HuH-7.5 (cell line): ENCODE results near the gene SHC2.

Experiments used
- DNase-seq: peaks from one replicate; pipeline ENCODE4 v3.0.0; 2011; ENCODE audit warnings: low spot score

The SHC2 gene

GRCh38 chr19:460877-461720 is at the start of gene SHC2:
Gene SHC2, minus strand, starts transcription at chr19:461033. Its CDS starts 37 bp downstream, at chr19:460996.
- DNase-seq: peak; percentile 88

- DNase-seq: no peak
These were observed 47.6 kb upstream of the SHC2 start for GRCh38 chr19:508204-509150.

GRCh38 chr19:507286-508203 is 46.7 kb upstream of the SHC2 start, which contains the start of gene TPGS1:
Gene TPGS1, plus strand, starts transcription at chr19:507497. Its CDS starts 10 bp downstream, at chr19:507507.
- peak; percentile 96 for DNase-seq

- DNase-seq: peak; percentile 100
These were observed 45.8 kb upstream of the SHC2 start for GRCh38 chr19:506404-507285.

- no peak for DNase-seq
These were observed 43.8 kb upstream of the SHC2 start for GRCh38 chr19:504616-505015.

GRCh38 chr19:501646-502045 is 40.8 kb upstream of the SHC2 start:
- no peak for DNase-seq

GRCh38 chr19:498977-499623 is 38.3 kb upstream of the SHC2 start:
- DNase-seq: no peak

- no peak for DNase-seq
These were observed 37.7 kb upstream of the SHC2 start for GRCh38 chr19:498511-498891.

GRCh38 chr19:497869-498510 is 37.2 kb upstream of the SHC2 start:
- DNase-seq: peak; percentile 34

- DNase-seq: peak; percentile 38
These were observed 36.6 kb upstream of the SHC2 start for GRCh38 chr19:497491-497868.

GRCh38 chr19:496986-497385 is 36.2 kb upstream of the SHC2 start:
- no peak for DNase-seq

- DNase-seq: no peak
These were observed 35.4 kb upstream of the SHC2 start, which contains the start of gene MADCAM1 for GRCh38 chr19:496112-496665. Gene MADCAM1, plus strand, starts transcription at chr19:496486. Its CDS starts 14 bp downstream, at chr19:496500.

GRCh38 chr19:495402-496111 is 34.7 kb upstream of the SHC2 start:
- DNase-seq: peak; percentile 79

GRCh38 chr19:495081-495401 is 34.2 kb upstream of the SHC2 start:
- peak; percentile 30 for DNase-seq

GRCh38 chr19:494171-495080 is 33.6 kb upstream of the SHC2 start:
- DNase-seq: no peak

GRCh38 chr19:493391-494170 is 32.7 kb upstream of the SHC2 start:
- DNase-seq: no peak

GRCh38 chr19:492091-492531 is 31.3 kb upstream of the SHC2 start:
- DNase-seq: no peak
